HCEC 1CT (cell line): Measurements from ENCODE around the gene PIERCE2.
"Not testable (repeated sequence)": the region's sequence is repeated elsewhere in the genome, so short reads cannot be mapped to it uniquely, and the experiment has no call there.

ENCODE experiments used
- DNase-seq: peaks from one replicate; pipeline ENCODE4 v3.0.0-alpha.2; 2017

PIERCE2 gene, protein sequence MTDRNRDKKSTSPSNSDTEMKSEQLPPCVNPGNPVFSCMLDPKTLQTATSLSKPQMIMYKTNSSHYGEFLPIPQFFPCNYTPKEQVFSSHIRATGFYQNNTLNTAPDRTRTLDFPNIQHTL

DNA sequence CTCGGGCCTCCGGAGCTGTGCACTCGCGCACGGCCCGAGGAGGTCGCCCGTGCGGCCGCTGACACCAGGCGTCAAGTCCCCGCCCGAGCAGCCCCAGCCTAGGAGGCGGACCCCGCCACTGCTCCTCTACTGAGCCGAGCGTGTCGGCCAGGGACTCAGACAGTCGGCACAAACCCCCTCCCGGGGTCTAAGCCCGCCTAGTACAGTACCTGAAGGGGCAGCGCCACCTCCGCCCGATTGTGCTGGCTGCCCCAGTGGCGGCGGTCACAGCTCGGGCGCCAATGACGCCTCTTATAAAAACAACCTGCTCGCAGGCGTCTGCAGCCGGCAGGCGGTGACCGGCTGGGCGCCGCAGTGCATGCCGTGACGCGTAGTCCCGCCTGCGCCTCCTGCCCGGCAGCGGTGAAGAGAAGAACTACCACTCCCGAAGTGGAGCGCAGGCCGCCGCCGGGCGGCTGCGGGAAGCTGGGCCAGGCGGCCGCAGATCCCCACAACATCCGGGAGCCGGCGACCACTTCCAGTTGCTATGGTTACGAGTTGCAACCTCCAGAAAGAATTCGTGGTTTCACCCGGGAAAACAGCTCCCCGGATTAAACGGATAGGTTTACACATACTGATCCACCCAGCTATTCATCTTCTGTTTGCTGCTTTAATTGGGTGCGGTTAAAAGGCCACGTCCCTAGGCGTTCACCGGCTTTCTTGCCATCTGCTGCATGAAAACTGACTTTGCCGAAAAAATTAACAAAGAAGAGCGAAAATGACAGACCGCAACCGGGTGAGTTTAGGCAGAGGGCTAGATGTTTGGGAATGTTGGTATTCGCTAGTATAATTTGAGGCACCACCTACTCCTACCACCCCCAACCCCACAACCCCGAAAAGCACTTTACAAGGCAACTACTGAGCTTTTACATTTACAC is at the start of gene PIERCE2, which contains the start of gene CCPG1:
Gene PIERCE2 (plus strand): TSS at position 484 of the 917 bp plus-strand sequence. CDS start 274 bp downstream, at position 758.
Gene CCPG1 (minus strand): TSS at position 348 of the 917 bp plus-strand sequence. CDS start 18,935 bp downstream, outside the sequence.
- peak; percentile 97 for DNase-seq

DNA sequence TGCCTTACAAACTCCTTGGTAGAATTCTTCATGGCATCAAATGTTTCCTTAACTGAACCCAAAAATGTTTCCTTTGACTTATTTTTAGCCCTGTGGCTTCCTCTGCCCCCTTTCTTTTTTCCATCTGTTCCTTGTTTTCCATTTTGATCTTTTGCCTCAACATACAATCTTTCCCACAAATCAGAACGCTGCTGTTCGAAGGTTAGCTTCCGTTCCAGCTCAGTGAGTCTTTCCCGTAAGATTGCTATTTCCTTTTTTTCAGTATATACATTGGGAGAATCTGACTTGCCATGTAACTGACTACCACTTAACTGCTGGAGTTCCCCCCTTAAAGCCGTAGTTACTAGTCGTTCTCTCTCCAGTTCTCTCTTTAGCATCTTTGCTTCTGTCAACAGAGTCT is 48.0 kb upstream of the PIERCE2 start:
- DNase-seq: no peak

DNA sequence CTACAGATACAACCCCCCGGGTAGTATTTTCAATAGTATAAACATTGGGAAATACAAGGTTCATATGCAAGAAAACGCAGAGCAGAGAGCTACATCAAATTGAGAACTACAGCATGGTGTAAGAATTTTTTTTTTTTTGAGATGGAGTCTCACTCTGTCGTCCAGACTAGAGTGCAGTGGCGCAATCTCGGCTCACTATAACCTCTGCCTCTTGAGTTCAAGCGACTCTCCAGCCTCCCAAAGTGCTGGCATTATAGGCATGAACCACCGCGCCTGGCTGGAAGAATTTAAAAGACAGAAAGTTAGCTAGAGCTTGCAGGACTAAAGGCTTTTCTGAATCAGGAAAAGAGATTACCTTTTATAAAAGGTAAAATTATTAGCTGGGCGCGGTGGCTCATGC is 47.2 kb upstream of the PIERCE2 start:
- DNase-seq: no peak

DNA sequence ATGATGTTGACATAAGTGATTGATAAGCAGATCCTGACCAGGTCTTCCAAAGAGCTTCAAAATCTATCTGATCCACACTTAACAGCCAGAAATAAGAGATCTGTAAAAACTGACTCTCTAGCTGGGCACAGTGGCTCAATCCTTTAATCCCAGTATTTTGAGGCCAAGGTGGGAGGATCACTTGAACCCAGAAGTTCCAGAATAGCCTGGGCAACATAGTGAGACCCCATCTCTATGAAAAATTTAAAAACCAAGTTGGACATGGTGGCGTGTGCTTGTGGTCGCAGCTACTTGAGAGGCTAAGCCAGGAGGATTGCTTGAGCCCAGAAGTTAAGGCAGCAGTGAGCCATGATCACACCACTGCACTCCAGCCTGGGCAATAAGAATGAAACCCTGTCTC is 45.7 kb upstream of the PIERCE2 start:
- DNase-seq: no peak

DNA sequence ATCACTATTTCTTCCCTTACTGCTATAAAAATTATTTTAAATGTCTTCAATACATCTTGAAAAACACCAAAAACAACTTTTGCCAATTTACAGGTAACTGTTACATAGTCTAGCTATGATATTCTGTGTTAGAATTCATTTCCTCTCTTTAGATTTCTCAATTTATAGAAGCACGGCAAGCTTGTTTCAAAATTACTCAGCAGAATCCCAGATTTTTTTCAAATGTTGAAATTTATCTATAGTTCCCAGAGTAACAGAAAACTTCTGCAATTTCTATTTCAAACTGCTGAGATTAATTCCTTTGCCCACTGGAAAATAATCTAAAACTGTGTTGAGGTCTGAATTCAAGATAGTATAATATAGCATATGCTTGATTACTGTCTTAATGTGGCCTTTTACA is 41.3 kb upstream of the PIERCE2 start:
- no peak for DNase-seq

DNA sequence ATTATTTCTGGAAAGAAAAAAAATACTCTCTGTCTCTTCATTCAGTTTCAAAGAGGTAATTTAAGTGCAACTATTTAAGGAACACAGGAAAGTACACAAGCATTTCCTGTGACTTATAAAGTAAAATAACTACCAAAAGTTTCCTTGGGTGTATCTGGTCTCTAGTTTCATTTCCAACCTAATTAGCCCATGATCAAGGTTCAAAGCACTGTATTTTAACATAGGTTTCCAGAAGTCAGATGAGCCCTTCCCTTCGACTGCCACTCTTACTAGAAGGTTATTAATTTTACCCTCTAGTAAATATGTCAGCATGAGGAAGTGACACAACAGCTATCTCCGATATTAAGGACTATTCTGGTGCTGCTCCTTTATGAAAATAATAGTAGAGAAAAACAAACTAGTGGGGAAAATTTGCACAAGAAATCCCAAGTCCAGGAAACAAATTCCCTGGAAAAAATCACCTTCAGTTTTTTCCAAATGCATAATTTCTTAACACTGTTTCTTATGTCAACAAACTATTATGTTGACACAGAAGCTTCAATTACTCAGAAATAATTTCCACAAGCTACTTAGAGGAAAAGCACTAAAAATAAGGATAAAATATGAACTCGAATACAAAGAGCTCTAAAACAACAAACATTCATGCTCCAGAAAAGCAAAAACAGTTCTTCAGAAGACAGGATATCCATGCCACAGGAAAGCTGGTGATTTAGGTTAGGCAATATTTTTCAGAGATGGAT is 35.4 kb upstream of the PIERCE2 start:
- DNase-seq: no peak

DNA sequence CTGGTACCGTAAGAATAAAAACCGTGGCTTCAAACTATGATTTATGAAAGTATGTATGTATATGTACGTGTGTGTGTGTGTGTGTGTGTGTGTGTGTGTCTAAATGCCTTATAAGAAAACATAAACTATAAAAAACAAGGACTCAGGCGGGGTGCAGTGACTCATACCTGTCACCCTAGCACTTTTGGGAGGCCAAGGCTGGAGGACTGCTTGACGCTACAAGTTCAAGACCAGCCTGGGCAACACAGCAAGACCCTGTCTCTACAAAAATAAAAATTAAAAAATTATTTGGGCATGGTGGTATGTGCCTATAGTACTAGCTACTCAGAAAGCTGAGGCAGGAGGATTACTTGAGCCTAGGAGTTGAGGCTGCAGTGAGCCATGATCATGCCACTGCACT is 29.2 kb upstream of the PIERCE2 start:
- DNase-seq: no peak

DNA sequence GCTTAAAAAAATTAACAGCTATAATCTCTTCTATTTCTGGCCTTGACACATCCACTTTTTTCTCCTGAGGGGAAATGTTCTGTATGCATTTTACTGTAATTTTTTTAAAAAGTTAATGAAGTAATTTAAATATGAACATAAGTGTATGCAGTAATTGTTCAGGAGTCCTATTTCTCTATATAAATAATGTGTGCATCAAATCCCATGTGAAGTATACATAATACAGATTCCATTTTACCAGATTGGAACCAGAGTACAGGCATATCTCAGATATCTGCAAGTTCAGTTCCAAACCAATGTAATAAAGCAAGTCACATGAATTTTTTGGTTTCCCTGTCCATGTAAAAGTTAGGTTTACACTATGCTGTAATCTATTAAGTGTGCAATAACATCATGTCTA is 26.7 kb upstream of the PIERCE2 start:
- no peak for DNase-seq

DNA sequence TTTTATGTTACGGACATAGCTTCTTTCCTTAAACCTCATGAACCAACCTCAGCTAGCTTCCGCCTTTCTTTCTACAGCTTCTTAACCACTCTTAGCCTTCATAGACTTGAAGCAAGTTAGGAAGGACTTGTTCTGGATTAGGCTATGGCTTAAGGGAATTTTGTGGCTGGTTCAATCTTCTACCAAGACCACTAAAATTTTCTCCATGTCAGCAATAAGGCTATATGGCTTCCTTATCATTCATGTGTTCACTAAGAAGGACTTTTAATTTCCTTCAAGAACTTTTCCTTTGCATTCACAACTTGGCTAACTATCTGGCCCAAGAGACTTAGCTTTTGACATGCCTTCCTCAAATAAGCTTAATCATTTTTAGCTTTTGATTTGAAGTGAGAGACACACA is 24.6 kb upstream of the PIERCE2 start:
- DNase-seq: no peak

DNA sequence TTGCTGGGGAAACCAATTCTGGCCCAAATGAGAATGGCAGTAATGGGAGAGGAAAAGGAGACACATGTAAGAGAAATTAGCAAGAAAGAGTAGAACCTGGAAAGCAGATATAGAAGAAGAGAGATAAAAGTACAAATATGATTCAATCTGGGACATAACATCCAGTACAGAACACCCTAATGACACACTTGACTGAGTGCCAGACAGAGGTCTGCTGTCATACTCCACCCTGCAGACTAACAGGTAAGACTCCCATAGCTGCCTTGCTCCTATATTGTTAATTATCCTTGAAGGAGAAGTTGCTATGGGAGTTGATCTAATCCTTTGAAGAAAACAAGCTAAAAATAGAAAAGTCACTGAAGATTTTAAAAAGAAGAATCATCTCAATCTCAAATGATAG is 21.3 kb upstream of the PIERCE2 start:
- DNase-seq: no peak

DNA sequence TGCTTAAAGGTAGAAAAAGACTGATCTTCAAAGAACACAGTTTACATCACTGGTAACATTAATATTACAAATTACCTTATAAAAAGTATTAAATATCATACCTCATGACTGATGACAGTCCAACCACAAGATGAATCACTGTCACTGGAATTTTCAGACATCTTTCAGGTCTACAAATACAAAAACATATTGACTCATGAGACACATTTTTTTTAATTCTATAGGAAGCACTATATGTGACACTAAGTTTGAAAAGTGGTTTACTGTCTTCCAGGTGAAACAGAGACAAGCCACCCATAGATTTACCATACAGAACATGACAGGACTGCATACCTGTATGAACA is 19.1 kb upstream of the PIERCE2 start:
- DNase-seq: peak; percentile 76

DNA sequence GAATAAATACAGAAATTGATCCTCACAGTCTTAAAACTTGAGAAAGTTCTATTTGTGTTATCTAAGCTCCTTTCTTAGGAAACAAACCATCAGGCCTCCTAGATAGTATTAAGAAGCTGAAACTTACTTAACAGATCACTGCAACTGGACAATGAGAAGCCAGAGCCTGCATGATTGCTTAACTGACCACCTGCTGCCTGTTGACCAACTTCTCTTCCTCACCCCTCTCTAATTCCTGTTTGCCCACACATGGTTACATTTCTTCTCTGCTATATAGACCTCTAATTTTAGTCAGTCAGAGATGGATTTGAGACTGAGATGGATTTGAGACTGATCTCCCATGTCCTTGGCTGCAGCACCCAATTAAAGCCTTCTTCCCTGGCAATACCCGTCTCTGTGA is 13.6 kb upstream of the PIERCE2 start:
- peak; percentile 24 for DNase-seq

DNA sequence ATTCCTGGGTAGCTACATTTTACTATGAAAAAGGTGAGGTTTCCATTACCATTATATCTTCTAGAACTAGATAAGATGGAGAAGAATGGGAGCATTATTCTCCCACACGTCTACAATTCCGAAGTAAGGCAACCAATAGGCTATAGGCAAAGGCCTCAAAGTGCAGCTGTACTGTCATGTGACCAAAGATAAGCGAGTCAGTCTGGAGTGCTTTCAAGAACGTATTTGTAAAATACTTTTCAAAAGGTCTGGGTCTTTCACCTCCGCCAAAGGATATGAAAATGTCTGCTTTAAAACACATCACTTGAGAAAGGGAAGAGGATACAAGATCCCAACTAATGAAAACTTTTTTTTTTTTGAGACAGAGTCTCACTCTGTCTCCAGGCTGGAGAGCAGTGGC is 10.1 kb upstream of the PIERCE2 start:
- DNase-seq: no peak

DNA sequence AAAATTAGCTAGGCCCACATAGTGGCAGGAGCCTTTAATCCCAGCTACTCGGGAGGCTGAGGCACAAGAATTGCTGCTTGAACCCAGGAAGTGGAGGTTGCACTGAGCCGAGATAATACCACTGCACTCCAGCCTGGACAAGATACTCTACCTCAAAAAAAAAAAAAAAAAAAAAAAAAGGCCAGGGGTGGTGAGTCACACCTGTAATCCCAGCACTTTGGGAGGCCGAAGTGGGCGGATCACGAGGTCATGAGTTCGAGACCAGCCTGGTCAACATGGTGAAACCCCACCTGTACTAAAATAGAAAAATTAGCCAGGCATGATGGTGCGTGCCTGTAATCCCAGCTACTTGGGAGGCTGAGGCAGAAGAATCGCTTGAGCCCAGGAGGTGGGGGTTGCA is 8.2 kb upstream of the PIERCE2 start:
- not testable (repeated sequence) for DNase-seq

DNA sequence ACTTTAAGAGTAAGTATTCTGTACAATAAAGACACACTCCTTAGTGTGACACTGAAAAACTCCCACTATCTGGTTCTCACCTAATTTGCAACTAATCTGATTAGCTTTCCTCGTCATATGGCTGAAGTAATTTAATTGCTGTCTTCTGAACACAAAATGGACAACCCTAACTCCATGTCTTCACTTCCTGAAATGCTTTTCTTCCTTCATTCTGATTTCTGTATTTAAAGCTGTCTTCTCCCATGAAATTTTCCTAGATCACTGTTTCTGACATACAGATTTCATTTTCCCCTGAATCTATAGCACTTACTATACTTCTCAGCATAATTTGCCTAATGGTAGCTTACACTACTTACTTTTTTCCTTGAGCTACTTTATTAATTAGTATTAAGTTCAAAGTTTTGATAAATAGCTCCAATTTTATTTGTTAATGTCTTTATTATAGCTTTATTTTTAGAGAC is 6.5 kb upstream of the PIERCE2 start:
- DNase-seq: no peak

DNA sequence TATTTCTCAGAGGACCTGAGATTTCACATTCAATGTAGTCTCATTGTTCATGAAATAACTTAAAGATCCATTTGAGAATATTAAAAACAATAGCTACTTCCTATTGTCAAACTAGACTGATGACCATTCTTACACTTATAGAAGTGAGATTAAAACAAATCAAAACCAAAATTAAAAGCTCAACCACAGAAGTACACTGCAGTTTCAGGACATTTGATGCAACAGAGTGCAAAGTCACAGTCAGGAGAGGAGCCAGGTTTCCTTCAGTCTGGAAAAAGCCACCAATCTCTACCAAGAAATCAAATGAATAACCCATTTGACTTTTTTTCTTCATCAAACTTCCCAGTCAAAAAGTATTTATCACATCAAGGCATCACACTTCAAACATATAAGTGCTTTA is 5.6 kb upstream of the PIERCE2 start:
- no peak for DNase-seq

DNA sequence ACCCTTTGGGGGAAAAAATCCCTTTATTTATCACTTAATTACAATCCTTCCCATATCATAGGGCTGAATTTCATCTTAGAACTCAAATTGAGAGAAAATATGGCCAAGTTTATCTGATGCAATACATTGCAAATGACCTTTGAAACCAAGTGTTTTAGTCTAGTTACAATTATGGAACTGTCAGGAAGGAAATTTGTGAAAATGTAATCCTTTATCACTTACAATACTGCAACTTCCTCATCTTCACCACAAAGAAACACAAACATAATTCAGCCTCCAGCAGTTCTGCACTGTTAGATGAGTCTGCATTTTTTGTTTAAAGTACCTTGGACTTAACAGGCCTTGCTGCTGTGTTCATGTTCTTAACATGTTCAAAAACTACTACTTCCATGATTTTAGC is 4.8 kb upstream of the PIERCE2 start:
- peak; percentile 3 for DNase-seq

DNA sequence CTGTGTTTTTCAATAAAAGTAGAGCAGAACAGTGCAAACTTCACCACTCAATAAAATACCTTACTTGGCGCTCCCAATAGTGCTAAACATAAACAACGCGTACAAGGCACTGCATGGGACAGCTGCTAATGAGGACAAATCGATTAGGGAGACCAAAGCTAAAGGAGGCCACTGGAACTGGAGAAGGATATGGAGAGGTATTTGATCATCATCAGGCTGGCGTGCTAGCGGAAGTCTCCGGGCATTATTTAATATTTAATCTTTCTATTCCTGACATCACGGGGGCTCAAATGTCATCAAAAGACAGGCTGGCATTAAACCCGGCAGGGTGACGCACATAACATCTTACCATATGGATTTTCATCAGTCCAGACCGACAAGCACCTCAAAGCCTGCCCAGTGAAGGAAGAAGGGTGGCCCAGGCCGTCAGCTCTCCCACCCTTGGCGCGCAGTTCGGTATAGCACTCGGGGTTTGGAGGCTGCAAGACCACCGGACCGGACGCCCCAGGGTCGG is 740 bp upstream of the PIERCE2 start:
- DNase-seq: peak; percentile 24

DNA sequence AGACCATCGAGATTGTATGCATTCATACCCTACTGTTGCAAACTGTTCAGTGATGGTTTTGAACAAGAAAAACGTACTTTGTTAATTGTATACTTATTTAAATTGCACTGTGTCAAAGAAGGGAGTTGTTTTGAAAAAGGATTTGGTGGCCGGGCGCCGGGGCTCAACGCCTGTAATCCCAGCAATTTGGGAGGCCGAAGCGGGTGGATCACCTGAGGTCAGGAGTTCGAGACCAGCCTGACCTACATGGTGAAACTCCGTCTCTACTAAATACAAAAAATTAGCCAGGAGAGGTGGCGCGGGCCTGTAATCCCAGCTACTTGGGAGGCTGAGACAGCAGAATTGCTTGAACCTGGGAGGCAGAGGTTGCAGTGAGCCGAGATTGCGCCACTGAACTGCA is 681 bp downstream of the PIERCE2 start:
- DNase-seq: not testable (repeated sequence)

DNA sequence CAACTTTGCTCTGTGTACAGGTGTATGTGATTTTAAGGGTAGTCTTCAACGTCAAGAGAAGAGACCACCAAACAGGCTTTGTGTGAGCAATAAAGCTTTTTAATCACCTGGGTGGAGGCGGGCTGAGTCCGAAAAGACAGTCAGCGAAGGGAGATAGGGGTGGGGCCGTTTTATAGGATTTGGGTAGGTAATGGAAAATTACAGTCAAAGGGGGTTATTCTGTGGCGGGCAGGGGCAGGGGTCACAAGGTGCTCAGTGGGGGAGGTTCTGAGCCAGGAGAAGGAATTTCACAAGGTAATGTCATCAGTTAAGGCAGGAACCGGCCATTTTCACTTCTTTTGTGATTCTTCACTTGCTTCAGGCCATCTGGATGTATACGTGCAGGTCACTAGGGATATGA is 9.4 kb downstream of the PIERCE2 start:
- DNase-seq: not testable (repeated sequence)

DNA sequence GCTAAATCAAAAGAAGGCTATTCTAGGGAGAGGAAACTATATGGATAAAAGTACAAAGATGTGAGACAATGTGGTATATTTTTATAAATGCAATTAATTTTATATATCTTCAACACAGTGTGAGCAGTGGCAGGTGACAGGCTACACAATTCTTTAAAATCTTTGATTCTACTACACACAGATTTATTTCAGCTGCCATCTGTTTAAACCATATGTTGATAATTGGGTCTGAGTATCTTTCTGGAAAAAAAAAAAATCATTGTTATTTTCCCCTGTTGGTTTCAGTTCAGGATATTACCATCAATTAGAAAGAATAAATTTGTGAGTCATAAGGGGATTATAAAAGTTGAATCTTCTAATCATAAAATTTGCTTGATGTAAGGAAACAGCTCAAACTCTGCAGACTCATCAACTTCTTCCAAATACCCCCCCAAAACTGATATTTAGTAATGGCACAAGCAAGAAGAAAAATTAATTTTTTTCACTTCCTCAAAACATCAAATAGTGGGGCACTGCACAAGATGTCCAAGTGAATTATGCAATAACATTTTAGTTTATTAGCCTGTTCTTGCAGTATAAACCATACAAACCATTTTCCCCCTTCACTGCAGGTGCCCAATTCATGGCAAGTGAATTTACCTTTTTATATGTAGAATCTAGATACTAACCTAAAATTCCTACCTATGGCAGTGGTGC is 12.0 kb downstream of the PIERCE2 start:
- no peak for DNase-seq

DNA sequence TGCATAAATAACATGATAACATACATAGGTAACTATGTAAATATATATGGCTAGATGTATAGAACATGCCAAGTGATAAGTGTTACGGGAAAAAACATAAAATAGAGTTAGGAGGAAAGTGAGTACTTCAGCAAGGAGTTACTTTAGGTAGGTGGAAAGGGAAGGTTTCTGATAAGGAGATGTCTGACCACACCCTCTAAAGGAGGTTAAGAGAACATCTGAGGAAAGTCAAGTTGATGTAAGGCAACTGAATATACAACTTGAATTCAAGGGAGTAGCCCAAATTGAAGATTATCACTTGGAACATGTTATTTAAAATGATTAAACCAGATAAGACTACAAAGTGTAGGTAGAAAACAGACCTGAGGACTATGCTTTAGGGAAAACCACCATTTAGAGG is 13.8 kb downstream of the PIERCE2 start:
- no peak for DNase-seq
